GM12892 (cell line): ENCODE measurements around the gene DRAP1.
A peak's percentile ranks its signal among the peaks of the same experiment; 100 is the strongest.

Experiments used
- DNase-seq: peaks from one replicate; pipeline ENCODE4 v3.0.0; 2011; ENCODE audit not compliant: insufficient read length
- FAIRE-seq: peaks from 2 replicates; lab custom pipeline; 2011; peaks lifted over from hg19 to GRCh38; lab: Jason Lieb, UNC
- POLR2A ChIP-seq: IDR thresholded peaks from 2 replicates; pipeline ENCODE4 v1.6.1; 2011; ENCODE audit warnings: low read depth, low read length, control low read depth
- POLR2AphosphoS5 ChIP-seq: IDR thresholded peaks from 2 replicates; pipeline ENCODE4 v1.6.1; 2011; ENCODE audit warnings: low read depth, low read length, control low read depth
- TAF1 ChIP-seq: IDR thresholded peaks from 2 replicates; pipeline ENCODE4 v1.6.1; 2011; ENCODE audit warnings: low read depth, mild to moderate bottlenecking, control low read depth, low read length, borderline replicate concordance

The DRAP1 gene

DNA sequence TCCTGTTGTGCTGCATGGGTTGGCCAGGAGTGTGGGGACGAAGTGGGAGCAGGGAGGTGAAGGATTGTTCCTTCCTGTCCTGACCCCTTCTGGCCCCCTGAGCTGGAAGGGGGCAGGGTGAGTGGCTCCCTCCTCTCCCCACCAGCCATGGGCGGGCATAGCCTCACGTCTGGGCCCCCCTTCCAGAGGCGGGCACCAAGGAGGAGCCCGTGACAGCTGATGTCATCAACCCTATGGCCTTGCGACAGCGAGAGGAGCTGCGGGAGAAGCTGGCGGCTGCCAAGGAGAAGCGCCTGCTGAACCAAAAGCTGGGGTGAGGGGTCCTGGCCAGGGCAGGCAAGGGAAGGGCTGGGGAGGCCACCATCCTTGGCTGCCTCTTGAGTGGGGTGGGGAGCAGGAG is 45.7 kb downstream of the DRAP1 start:
- FAIRE-seq = no peak
- TF ChIP-seq TAF1 = no peak
- no peak for TF ChIP-seq POLR2A
- DNase-seq = no peak

DNA sequence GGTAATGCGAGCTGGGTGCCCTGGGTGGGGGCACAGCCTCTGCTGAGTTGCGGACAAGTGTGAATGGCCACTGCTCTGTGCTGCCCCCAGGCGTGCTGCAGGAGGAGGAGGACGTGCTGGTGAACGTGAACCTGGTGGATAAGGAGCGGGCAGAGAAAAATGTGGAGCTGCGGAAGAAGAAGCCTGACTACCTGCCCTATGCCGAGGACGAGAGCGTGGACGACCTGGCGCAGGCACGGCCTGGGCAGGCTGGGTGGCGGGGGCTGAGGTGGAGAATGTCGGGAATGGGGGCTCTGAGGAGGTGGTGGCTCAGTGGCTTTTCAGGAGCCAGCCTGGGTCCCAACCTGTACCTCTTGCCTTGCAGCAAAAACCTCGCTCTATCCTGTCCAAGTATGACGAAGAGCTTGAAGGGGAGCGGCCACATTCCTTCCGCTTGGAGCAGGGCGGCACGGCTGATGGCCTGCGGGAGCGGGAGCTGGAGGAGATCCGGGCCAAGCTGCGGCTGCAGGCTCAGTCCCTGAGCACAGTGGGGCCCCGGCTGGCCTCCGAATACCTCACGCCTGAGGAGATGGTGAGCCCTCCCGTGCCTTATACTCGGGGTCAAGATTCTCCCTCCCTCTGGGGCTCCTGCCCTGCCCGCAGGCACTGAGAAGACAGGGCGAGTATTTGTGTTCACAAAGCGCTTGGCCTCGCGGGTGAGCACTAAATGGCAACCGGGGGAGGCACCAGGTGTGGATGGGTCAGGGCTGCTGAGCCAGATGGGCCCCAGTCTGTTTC is 46.9 kb downstream of the DRAP1 start:
- DNase-seq (no peak), FAIRE-seq (no peak)
- TF ChIP-seq TAF1 = no peak
- no peak for TF ChIP-seq POLR2A
- TF ChIP-seq POLR2AphosphoS5 = no peak

DNA sequence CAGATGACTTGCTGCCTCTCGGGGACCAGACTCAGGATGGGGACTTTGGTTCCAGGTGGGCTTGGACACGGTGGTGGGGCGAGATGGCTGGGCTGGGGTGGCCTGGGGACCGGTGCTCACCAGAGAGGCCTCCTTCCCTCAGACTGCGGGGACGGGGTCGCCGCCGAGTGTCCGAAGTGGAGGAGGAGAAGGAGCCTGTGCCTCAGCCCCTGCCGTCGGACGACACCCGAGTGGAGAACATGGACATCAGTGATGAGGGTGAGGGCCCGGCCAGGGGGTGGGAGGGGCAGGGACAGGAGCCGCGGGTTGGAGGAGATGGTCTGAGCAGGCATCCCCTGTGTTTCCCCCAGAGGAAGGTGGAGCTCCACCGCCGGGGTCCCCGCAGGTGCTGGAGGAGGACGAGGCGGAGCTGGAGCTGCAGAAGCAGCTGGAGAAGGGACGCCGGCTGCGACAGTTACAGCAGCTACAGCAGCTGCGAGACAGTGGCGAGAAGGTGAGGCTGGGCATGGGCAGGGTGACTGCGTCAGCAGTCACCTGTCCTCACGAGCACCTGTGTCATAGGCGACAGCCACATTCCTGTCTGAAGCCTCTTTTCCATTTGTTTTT is 48.2 kb downstream of the DRAP1 start:
- FAIRE-seq = no peak

DNA sequence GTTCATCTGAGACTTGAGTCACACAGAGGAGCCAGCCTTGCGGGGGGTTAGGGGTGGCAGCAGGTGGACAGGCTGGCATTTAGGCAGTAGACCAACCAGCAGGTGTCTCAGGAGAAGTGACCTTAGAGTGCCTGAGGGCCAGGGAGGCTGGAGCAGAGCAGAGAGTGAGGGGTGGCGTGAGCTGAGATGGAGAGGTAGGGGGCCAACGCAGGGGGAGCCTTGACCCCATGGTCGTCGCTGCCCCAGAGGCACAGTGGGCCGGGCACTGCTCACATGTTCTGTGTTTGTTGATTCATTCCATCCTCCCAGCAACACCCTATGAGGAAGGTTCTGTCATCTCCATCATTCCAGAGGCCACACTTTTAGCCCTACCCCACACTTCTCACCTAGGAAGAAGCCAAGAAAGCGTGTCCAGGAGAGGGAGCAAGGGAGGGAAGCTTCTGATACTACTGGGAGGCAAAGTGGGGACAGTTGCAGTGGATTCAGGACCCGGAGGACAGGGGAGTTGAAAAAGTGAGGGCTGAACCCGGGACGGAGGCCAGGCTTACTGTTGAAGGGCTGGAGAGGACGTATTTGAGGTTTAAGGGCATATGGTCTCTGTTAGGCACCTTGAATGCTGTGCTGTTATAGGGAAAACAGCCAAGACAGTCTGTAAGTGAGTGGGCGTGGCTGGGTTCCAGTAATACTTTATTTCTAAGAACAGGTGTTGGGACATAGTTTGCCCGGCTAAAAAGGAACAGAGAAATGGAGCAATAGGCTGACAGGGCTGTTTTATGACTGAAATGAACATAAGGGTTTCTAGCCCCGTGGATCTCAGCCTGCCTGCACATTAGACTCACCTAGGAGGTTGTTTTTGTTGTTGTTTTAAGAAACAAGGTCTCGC is 49.6 kb downstream of the DRAP1 start:
- TF ChIP-seq POLR2AphosphoS5 (no peak), TAF1 (no peak), POLR2A (no peak)
- FAIRE-seq (peak; percentile 40), DNase-seq (no peak)

More for the DNA sequence above, 48.2 kb downstream of the DRAP1 start:
- no peak for DNase-seq
- TF ChIP-seq TAF1 (no peak), POLR2A (no peak), POLR2AphosphoS5 (no peak)
